GM21825 (cell line): ENCODE measurements around the gene TEP1.
"Not testable (repeated sequence)": the region's sequence is repeated elsewhere in the genome, so short reads cannot be mapped to it uniquely, and the experiment has no call there.

Experiments used
- ATAC-seq: cut with Tn5 transposase; IDR thresholded peaks from one replicate; pipeline ENCODE4 v1.9.1; 2021; ENCODE audit warnings: mild to moderate bottlenecking, moderate library complexity; ENCODE audit not compliant: unreplicated experiment

The TEP1 gene

DNA sequence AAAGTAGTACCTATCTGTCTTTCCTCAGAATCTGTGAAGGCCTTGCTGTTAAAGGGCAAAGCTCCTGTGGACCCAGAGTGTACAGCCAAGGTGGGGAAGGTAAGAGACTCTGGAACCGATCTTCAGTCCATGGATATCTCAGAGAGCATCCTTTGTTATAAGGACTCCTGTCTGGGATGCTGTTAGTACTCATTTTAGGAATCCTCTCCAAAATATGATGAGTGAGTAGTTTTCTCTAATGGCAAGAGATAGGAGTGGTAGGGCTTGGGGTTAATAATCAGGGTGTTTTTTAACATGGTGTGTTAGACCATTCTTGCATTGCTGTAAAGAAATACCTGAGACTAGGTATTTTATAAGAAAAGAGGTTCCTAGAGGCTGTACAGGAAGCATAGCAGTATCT, 67.9 kb downstream of the TEP1 start:
- no peak for ATAC-seq

DNA sequence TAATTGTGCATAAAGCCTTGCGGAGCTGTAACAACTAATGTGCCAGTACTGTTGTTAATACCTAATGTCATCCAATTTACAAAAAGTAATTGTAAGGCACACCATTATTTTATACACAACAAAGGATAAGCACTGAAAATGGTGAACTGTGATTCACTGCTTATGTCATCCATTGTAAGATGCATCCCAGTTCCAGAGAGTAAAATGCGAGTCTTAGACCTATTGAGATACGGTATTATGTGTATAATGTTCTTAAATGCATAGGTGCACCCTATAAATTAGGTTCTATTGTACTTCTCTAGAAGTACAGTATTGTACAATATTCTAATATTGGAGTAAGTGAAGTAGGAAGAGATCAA, 69.5 kb downstream of the TEP1 start:
- no peak for ATAC-seq

DNA sequence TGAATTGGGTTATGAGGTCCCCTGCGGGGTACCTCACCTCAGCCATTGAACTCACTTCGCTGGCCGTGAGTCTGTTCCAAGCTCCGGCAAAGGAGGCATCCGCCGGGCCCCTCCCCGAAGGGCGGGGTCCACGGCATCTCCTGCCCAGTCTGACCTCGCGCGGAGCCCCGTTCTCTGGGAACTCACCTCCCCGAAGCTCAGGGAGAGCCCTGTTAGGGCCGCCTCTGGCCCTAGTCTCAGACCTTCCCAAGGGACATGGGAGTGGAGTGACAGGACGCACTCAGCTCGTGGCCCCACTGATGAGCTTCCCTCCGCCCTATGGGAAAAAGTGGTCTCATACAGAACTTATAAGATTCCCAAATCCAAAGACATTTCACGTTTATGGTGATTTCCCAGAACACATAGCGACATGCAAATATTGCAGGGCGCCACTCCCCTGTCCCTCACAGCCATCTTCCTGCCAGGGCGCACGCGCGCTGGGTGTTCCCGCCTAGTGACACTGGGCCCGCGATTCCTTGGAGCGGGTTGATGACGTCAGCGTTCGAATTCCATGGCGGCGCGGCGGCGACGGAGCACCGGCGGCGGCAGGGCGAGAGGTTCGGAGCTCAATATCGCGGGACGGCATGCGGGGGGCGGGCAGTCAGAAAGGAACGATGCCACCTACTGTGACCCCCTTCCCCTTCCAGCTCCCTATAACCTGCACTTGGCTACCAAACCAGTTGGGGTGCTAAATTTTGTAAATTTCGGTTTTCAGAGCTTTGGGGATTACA, 70.0 kb downstream of the TEP1 start, which contains the start of gene PARP2:
PARP2 (plus strand) TSS at position 544 of the 770 bp plus-strand sequence; CDS start at position 551, 7 bp downstream.
- ATAC-seq = peak; percentile 94

GRCh38 chr14:20341646-20342045, 71.7 kb downstream of the TEP1 start:
- no peak for ATAC-seq

DNA sequence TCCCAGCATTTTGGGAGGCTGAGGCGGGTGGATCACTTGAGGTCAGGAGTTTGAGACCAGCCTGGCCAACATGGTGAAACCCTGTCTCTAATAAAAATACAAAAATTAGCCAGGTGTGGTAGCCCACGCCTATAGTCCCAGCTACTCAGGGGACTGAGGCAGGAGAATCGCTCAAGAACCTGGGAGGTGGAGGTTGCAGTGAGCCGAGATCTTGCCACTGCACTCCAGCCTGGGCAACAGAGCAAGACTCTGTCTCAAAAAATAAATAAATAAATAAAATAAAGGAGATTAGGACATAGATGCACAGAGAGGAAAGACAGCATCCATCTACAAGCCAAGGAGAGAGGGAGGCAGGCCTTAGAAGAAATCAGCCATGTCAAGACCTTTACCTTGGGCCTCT, 72.3 kb downstream of the TEP1 start:
- ATAC-seq = not testable (repeated sequence)

GRCh38 chr14:20334017-20334416, 79.3 kb downstream of the TEP1 start:
- no peak for ATAC-seq

GRCh38 chr14:20333494-20333841, 79.8 kb downstream of the TEP1 start:
- ATAC-seq = no peak

GRCh38 chr14:20332788-20333493, 80.4 kb downstream of the TEP1 start, which contains the start of gene CCNB1IP1:
Gene CCNB1IP1, minus strand, starts transcription at chr14:20333279. Its CDS starts 16,756 bp downstream, at chr14:20316523.
- ATAC-seq = peak; percentile 92

- ATAC-seq = no peak
These were observed 80.9 kb downstream of the TEP1 start for GRCh38 chr14:20332431-20332787.

DNA sequence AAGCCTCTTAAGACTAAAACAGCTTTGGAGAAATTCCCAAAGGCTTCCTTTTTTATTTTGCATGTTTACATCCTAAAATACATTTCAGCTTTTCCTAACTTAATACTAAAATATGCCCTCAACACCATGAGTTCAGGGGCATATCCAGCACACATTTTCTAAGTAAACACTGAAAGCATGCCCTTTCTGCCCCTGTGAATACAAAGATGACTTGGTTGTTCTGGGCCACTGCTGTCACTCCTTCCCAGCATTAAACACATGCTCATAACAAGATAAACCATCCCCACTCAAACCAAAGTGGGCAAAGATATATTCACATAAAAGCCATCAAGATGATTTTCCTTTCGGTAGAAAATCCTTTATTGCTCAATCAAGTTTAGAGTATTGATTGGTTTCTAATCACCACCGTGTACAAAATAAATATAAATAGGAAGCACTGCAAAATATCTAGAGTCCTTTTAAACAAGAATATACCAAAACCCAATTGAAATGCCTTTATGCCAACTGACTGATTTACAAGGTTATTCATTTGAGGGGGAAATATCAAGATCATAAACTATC, 82.2 kb downstream of the TEP1 start:
- ATAC-seq = no peak

DNA sequence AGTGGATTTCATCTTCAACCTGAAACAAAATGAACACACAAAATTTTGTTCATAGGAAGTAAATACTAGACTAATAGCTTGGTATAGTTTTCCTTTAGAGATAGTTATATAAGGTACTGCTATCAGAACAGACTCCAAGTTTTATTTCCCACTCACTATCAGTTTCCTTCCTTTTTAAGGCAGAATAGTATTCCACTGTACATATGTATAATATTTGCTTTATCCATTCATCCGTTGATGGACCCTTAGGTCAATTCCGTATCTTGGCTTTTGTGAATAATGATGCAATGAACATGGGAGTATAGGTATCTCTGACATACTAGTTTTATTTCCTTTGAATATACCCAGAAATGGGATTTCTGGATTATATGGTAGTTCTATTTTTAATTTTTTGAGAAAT, 83.9 kb downstream of the TEP1 start:
- ATAC-seq = no peak

DNA sequence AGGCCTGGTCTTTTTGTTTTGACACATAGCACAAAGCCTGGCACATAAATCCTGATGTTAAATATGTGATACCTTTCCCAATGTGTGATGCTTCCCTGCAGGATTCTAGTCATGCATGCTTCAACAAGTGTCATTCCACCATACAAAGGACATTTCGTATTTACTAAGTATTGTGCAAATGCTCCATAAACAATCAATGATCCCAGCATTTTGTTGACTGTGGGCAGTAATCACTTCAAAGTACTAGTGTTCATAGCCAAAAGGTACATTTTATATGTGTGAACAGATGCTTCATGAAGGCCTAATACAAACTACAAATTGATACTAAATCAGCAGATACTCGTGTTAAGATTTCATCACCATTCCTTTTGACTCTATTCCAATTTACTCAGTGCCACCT, 84.6 kb downstream of the TEP1 start:
- ATAC-seq = no peak

GRCh38 chr14:20327005-20327869, 86.1 kb downstream of the TEP1 start:
- no peak for ATAC-seq

DNA sequence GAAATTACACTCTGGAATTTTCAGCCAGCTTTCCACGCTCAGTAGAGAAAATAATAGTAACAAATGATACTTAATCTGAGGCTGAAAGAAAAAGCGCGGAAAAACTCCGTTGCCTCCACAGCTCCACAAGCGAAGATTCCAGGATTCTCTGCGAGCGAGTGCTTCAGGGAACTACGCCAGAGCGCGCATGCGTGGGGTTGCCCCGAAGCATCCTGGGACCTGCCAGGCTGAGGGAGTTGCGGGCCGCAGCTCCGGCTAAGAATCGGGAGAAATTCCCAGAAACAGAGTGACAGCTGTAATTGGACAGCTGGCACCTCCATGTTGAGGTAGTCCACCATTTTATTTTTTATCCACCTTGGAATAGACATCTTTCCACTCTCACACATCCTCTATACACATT, 95.6 kb downstream of the TEP1 start:
- ATAC-seq = no peak
